NCI-H460 (cell line): ENCODE results near the gene CBFA2T2. TPM values are rescaled to one million over a fixed set of nuclear protein-coding genes. Genes with fewer than 3 reads are reported as not detected.
"Not testable (repeated sequence)": the region's sequence is repeated elsewhere in the genome, so short reads cannot be mapped to it uniquely, and the experiment has no call there.

ENCODE experiments used
- DNase-seq: peaks from one replicate; pipeline ENCODE4 v3.0.0-alpha.2; 2016; ENCODE audit warnings: low read depth; ENCODE audit errors: extremely low read depth
- total RNA-seq: library from RNA; depleted of rRNA; stranded (reverse); fragments of >200 nt; shearing (Covaris generic); gene quantifications from 2 replicates; pipeline ENCODE4 v1.2.3, GENCODE V29; 2014

Gene CBFA2T2
- total RNA-seq, 1 experiment from 2014 or later: 4.2 TPM

- DNase-seq: no peak
These were observed 79.2 kb downstream of the CBFA2T2 start for GRCh38 chr20:33568868-33569801.

GRCh38 chr20:33569802-33570391 is 80.0 kb downstream of the CBFA2T2 start:
- DNase-seq: no peak

GRCh38 chr20:33570743-33571142 is 80.8 kb downstream of the CBFA2T2 start:
- DNase-seq: no peak

- not testable (repeated sequence) for DNase-seq
These were observed 83.4 kb downstream of the CBFA2T2 start for GRCh38 chr20:33573268-33573667.

- no peak for DNase-seq
These were observed 85.4 kb downstream of the CBFA2T2 start for GRCh38 chr20:33575282-33575681.

GRCh38 chr20:33576432-33577125 is 86.7 kb downstream of the CBFA2T2 start:
- no peak for DNase-seq

- no peak for DNase-seq
These were observed 88.6 kb downstream of the CBFA2T2 start for GRCh38 chr20:33578510-33578909.

GRCh38 chr20:33583143-33583542 is 93.2 kb downstream of the CBFA2T2 start:
- DNase-seq: no peak

GRCh38 chr20:33584976-33585375 is 95.1 kb downstream of the CBFA2T2 start:
- no peak for DNase-seq

- no peak for DNase-seq
These were observed 95.5 kb downstream of the CBFA2T2 start for GRCh38 chr20:33585413-33585812.

- no peak for DNase-seq
These were observed 99.2 kb downstream of the CBFA2T2 start for GRCh38 chr20:33589059-33589458.

- DNase-seq: not testable (repeated sequence)
These were observed 102.0 kb downstream of the CBFA2T2 start for GRCh38 chr20:33591901-33592300.

GRCh38 chr20:33594743-33595142 is 104.8 kb downstream of the CBFA2T2 start:
- DNase-seq: no peak

- no peak for DNase-seq
These were observed 110.5 kb downstream of the CBFA2T2 start for GRCh38 chr20:33600414-33600813.

- DNase-seq: no peak
These were observed 111.1 kb downstream of the CBFA2T2 start for GRCh38 chr20:33600981-33601380.

GRCh38 chr20:33601861-33602260 is 112.0 kb downstream of the CBFA2T2 start:
- DNase-seq: no peak

- no peak for DNase-seq
These were observed 113.1 kb downstream of the CBFA2T2 start for GRCh38 chr20:33602826-33603590.

- no peak for DNase-seq
These were observed 114.4 kb downstream of the CBFA2T2 start for GRCh38 chr20:33604084-33604990.

GRCh38 chr20:33604991-33605370 is 115.1 kb downstream of the CBFA2T2 start:
- no peak for DNase-seq
